Breast epithelium (tissue), 3 donors: ENCODE measurements around the gene VPS41.

Experiments
- CTCF ChIP-seq, 3 donors: fragments of 450-650 bp; IDR thresholded peaks; one replicate each; pipeline ENCODE4 v1.5.1; 2016 to 2017; ENCODE audit warnings: antibody characterized with exemption in 3 of 3, mild to moderate bottlenecking in 3 of 3, moderate library complexity in 3 of 3
- POLR2A ChIP-seq: fragments of 450-650 bp; IDR thresholded peaks from one replicate; pipeline ENCODE4 v1.6.1; 2016; ENCODE audit warnings: antibody characterized with exemption, mild to moderate bottlenecking, moderate library complexity

GRCh38 chr7:38881947-38882684 lies 26.9 kb downstream of the VPS41 start:
- TF ChIP-seq CTCF (IDR thresholded peaks at IDR 0.05) (no peak), POLR2A (no peak)
